GM18502 (cell line): ENCODE measurements around the gene RPS26.
A peak's percentile ranks its signal among the peaks of the same experiment; 100 is the strongest.
"Not testable (repeated sequence)": the region's sequence is repeated elsewhere in the genome, so short reads cannot be mapped to it uniquely, and the experiment has no call there.

Experiments
- ATAC-seq: cut with Tn5 transposase; IDR thresholded peaks from one replicate; pipeline ENCODE4 v1.9.1; 2021; ENCODE audit warnings: mild to moderate bottlenecking; ENCODE audit not compliant: unreplicated experiment, poor library complexity

Gene RPS26

DNA sequence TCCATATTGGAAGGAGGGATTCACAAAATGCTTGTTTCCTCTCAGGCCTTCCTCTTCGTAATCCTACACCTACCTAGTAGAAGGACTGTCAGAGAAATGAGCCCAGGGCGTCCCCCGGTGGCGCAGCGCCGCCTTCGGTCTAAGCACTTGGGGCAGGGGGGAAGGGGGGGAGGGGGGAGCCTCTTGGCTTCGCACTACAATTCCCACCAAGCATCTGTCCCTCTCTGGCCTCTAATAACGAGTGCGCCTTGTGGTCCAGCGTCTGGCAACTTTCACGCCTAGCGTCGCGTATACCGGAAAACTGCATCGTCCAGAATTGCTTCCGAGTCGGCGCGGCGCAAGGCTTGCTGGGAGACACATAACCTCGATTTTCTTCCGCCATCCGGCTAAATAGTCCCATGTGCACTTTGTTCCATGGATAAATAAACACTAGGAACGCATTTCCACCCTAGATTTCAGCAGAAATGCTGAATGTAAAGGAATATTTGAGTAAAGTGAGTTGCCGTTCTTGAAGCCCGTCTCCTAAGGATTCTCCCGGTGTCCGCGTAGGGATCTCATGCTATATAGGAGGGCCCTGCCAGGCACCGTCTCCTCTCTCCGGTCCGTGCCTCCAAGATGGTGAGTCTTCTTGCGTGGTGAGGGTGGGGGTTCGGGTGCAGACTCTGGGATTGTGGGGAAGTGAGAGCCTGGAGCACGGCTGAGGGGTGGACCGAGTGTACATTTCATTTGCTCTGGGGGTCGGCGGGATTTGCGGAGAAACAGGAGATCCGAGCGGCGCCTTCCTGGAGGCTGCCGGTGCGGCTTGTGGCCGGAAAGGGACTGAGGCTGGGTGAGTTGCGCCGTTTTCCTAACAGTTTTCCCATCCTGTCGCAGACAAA lies at the start of gene RPS26:
Gene RPS26 (plus strand): TSS at position 367 of the 878 bp plus-strand sequence. CDS start 249 bp downstream, at position 616.
- ATAC-seq, result peak; percentile 91

DNA sequence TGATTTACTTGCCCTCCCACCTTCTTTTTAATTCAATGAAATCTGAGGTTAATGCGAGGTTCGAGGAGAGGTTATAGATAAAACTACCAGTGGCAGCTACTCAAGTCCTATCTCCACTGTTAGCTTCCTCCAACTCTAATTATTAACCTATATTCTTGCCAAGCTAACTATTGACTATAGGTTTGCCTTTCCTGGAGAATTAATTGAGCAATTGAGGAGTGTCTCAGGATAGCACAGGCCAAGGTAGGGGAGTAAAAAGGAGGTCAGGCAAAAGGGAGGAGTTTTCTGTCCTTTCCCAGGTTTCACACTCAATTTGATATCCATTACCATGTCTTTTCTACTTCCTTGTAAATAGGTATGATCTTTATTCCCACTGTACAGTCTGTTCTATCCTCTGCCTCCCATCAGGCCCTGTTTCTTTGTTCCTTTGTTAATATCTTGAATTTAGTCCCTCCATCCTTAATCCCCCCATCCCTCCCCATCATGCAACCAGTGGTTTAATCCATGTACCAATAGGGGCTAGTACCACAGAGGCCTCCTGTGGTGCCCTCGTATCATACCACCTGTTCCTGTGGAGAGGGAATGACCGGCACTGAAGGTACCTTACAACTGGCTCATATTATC lies 48.4 kb upstream of the RPS26 start:
- ATAC-seq, result no peak

GRCh38 chr12:55995366-55995765 lies 46.4 kb upstream of the RPS26 start:
- no peak for ATAC-seq

GRCh38 chr12:55996201-55996714 lies 45.5 kb upstream of the RPS26 start:
- no peak for ATAC-seq

GRCh38 chr12:55996715-55997534 lies 44.8 kb upstream of the RPS26 start, which contains the start of gene SUOX:
SUOX (plus strand) TSS chr12:55997276; CDS start chr12:56002222, 4,946 bp downstream.
- peak; percentile 98 for ATAC-seq

- no peak for ATAC-seq
These were observed 44.2 kb upstream of the RPS26 start for GRCh38 chr12:55997535-55997859.

- not testable (repeated sequence) for ATAC-seq
These were observed 42.2 kb upstream of the RPS26 start for GRCh38 chr12:55999522-55999921.

GRCh38 chr12:55999999-56000540 lies 41.6 kb upstream of the RPS26 start:
- not testable (repeated sequence) for ATAC-seq

DNA sequence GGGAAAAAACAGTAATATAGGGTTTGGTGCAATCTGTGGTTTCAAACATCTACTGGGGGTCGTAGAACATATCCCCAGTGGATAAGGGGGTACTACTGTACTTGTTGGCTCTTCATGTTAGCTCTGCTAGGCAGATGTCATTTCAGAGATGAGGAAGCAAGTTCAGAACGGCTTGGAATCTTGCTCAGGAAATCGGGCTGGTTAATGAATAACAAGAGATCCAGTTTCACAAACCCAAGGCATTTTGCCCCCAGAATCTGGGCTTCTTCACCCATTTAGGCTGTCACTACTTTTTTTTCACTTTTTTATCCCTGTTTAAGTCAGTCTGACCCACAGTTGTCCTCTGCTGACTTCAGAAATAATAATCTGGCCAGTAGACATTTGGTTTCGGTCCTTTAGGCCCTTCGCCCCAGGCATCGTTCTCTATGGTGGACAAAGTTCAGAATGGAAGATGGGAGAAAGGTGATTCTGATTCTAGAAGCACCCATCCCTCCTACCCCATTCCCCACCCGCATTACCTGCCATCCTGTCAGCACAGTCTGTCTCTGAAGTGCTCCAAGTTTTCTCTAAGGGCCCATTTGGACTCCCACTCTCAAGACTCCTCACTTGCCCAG lies 40.1 kb upstream of the RPS26 start:
- ATAC-seq, result no peak

GRCh38 chr12:56003376-56003775 lies 38.3 kb upstream of the RPS26 start:
- not testable (repeated sequence) for ATAC-seq

- no peak for ATAC-seq
These were observed 37.5 kb upstream of the RPS26 start for GRCh38 chr12:56004211-56004610.

DNA sequence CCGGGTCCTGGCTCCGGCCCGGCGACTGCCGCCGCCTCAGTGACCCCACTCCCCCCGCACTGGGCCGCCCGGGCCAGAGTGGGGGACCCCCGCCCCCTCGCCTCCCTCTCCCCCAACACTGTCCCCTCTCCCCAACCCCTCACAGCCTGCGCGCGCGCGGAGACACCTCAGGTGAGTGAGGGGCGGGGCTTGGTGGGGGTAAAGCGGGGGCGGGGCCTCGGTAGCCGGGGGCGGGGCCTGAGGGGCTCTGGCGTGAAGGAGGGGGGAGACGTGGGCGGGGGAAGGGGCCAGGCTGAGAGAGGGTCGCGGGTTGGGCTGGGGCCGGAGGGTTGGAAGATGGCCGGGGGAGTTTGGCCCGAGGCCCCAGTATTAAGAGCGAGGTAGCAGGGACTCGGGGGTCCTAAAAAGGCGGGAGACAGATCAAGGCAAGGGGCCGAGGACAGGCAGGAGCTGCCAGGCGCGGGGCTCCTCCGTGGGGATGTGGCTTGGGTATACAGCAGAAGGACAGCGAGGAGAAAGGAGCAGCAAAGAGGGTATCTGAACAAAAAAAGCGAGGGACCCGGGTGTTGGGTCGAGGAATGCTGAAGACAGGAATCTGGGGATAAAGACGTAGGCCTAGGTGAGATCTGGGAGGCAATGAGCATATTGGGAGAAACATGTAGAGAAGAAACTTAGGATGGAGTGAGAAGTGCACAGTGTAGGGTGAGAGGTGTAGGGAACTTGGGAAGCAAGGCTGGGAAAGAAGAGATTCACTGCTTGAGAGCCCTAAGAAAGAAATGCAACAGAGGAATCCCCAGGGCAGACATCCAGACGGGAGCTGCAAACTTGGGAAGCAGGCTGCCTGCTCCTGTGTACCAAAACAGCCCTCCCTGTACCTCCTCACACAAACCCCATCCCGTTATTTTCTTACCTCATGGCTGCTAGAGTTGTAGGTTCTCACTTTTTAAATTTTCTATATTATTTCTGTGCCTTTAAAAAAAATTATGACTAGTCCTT lies 33.9 kb upstream of the RPS26 start:
- ATAC-seq, result peak; percentile 51

GRCh38 chr12:56010111-56010570 lies 31.6 kb upstream of the RPS26 start:
- ATAC-seq, result no peak

DNA sequence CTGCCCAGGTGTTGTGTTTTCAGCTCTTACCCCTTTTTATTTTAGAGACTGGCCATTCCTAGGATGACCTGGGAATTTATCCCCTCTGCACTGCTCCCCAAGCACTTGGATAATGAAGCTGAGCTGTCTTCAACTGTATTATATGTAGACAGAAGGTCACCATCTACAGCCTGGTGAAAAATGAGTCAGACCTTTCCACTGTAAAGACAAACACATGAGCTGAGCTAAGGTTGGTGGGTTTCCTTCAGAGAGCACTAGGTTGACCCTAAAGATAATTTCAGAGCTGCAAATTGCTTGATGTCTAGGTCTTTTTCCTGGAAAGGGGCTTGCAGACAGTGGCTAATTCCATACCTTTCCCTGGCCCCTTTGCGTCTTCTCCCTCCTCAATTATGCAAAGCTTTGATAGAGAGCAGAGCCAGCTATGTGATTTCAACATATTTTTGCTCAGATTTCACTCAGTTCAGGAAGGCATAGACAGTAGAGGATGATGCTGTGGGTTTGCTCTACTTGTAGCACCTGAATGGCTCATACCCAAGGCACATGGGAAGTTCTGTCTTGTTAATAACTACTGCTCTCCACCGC lies 30.1 kb upstream of the RPS26 start:
- no peak for ATAC-seq

- no peak for ATAC-seq
These were observed 28.2 kb upstream of the RPS26 start for GRCh38 chr12:56013482-56013881.

DNA sequence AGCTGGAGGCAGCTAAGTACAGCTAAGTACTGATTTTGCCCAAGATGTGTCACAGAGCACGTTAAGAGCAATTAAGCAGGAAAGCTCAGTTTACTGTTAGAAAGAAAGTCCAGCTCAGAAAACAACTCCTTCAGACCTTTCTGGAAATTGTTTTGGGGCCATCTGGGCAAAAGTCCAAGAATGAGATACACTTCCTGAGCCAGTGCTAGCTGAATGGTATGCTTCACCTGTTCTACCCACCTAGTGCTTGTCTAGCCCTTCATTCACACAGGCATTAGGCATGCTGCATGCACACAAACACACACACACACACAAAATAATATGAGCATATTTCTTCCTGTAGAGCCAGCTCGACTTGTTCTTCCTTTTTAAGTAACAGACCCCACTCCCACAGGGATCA lies 27.5 kb upstream of the RPS26 start:
- no peak for ATAC-seq

DNA sequence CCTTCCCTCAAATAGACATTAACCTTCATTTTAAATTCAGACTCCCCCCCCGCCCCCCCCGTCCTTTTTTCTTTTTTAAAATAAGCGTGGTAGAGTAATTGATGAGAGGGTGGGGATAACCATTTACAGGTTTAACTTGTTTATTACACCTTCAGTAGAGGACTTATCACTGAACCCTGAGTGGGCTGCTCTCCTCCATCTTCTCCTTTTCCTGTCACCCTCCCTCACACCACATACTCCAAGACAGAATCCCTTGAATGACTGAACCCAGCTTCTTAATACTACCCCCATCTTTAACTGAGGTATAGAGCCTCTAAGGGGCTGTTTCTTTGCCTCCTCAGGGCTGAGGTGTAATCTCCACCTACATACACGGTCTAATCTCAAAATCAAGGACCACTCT lies 24.5 kb upstream of the RPS26 start:
- no peak for ATAC-seq

GRCh38 chr12:56018356-56018755 lies 23.4 kb upstream of the RPS26 start:
- no peak for ATAC-seq
